PC-9 (cell line): Measurements from ENCODE around the gene CFAP20DC. TPM values are rescaled to one million over a fixed set of nuclear protein-coding genes. Genes with fewer than 3 reads are reported as not detected.

ENCODE experiments used
- BruUV-seq: library from RNA; stranded (reverse); fragments of 400-500 nt; replicated peaks from 2 replicates; lab custom pipeline; 2021; lab: Mats Ljungman, UMichigan
- CTCF ChIA-PET: fragments of 300-600 bp; sonication (Branson Sonifier 250); formaldehyde crosslinking; loops from one replicate; lab custom pipeline; 2022; ENCODE audit warnings: antibody characterized with exemption; lab: Charles Lee
- POLR2A ChIA-PET: fragments of 300-600 bp; sonication (Branson Sonifier 250); formaldehyde crosslinking; loops from one replicate; lab custom pipeline; 2022; ENCODE audit warnings: antibody characterized with exemption; ENCODE audit not compliant: unreplicated experiment; lab: Charles Lee
- DNase-seq, 2 experiments: peaks; one replicate each; pipeline versions ENCODE4 v3.0.0 to v3.0.0-alpha.2; 2015 to 2022; ENCODE audit warnings: mixed read lengths in 1 of 2
- H2AFZ ChIP-seq: fragments of 200-600 bp; sonication (generic); 2 replicates; pipeline ENCODE4 v1.8.1; 2017; ENCODE audit warnings: antibody characterized with exemption
- H3F3A ChIP-seq: fragments of 200-600 bp; sonication (generic); 2 replicates; pipeline ENCODE4 v1.8.1; 2017; ENCODE audit warnings: antibody characterized with exemption, mild to moderate bottlenecking, low read depth; ENCODE audit not compliant: insufficient read depth
- H3K27ac ChIP-seq: fragments of 200-600 bp; sonication (generic); 2 replicates; pipeline ENCODE4 v1.6.1; 2016; ENCODE audit warnings: mixed run types
- H3K27me3 ChIP-seq: fragments of 200-600 bp; sonication (generic); 2 replicates; pipeline ENCODE4 v1.6.1; 2016; ENCODE audit warnings: low read depth, mixed run types; ENCODE audit not compliant: insufficient read depth
- H3K36me3 ChIP-seq: fragments of 200-600 bp; sonication (generic); 2 replicates; pipeline ENCODE4 v1.6.1; 2016; ENCODE audit warnings: low read depth, mixed run types
- H3K4me1 ChIP-seq: fragments of 200-600 bp; sonication (generic); replicated peaks from 2 replicates; pipeline ENCODE4 v1.6.1; 2016; ENCODE audit warnings: mixed run types; ENCODE audit not compliant: insufficient read depth
- H3K4me2 ChIP-seq: fragments of 200-600 bp; sonication (generic); 2 replicates; pipeline ENCODE4 v1.6.1; 2017; ENCODE audit warnings: mixed run types
- H3K4me3 ChIP-seq: fragments of 200-600 bp; sonication (generic); 2 replicates; pipeline ENCODE4 v1.6.1; 2016; ENCODE audit warnings: mixed run types
- H3K79me2 ChIP-seq: fragments of 200-600 bp; sonication (generic); 2 replicates; pipeline ENCODE4 v1.6.1; 2017; ENCODE audit warnings: low read depth, mixed run types
- H3K9me2 ChIP-seq: fragments of 200-600 bp; sonication (generic); 2 replicates; pipeline ENCODE4 v1.8.1; 2017; ENCODE audit warnings: mild to moderate bottlenecking; ENCODE audit not compliant: insufficient read depth
- H3K9me3 ChIP-seq: fragments of 200-600 bp; sonication (generic); 2 replicates; pipeline ENCODE4 v1.8.1; 2016; ENCODE audit warnings: low read depth; ENCODE audit not compliant: insufficient read depth
- H4K20me1 ChIP-seq: fragments of 200-600 bp; sonication (generic); 2 replicates; pipeline ENCODE4 v1.8.1; 2017; ENCODE audit not compliant: insufficient read depth
- EZH2 ChIP-seq: fragments of 200-600 bp; sonication (generic); IDR thresholded peaks from 2 replicates; pipeline ENCODE4 v1.8.0; 2017; ENCODE audit warnings: antibody characterized with exemption, low read depth
- intact Hi-C: fragments of 100-400 bp; cut with micrococcal nuclease; formaldehyde crosslinking; loops from one replicate; pipeline ENCODE4 v1.10.0; 2022; ENCODE audit not compliant: unreplicated experiment
- total RNA-seq: library from RNA; stranded (reverse); gene quantifications from 2 replicates; pipeline ENCODE4 v1.2.3, GENCODE V29; 2021
- TF ChIP-seq, protein P1 (sequence below): fragments of 200-600 bp; sonication (generic); conservative IDR thresholded peaks from 2 replicates; pipeline ENCODE4 v1.6.1; 2017; ENCODE audit warnings: mixed run types, antibody characterized with exemption, mild to moderate bottlenecking, moderate library complexity

Gene CFAP20DC
- total RNA-seq, 1 experiment from 2014 or later, result 6.7 TPM

DNA sequence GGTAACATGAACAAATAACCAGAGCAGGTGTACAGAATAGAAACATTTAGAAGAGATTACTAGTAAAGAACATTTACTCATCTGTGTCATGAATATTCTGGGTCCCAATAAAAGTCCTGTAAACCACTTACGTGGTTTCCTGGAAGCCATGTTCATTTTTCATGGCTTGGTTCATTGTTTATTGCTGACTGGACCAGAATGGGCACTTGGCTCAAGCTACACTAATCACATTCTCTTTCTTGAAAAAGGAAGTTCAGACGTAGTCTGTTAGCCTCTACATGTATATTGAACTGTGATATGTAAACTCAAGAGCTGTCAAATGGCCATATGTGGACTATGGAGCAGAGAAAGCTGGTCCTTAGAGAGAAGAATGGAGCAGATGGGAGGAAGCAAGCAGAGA, 244.9 kb downstream of the CFAP20DC start:
- Histone ChIP-seq H3F3A (no peaks in the 10 kb centered on the region), H3K4me3 (no peak overlapping the region), H4K20me1 (no peaks in the 10 kb centered on the region), H3K79me2 (no peaks in the 10 kb centered on the region), H2AFZ (no peak overlapping the region), H3K36me3 (no peaks in the 10 kb centered on the region), H3K27me3 (no peaks in the 10 kb centered on the region), H3K4me1 (no peaks in the 10 kb centered on the region), H3K9me2 (no peaks in the 10 kb centered on the region), H3K9me3 (no peaks in the 10 kb centered on the region), H3K4me2 (no peak overlapping the region), H3K27ac (no peak overlapping the region)
- ChIA-PET CTCF (no interaction called here), POLR2A (no interaction called here)
- intact Hi-C loops, result no loop called here
- TF ChIP-seq, protein P1, sequence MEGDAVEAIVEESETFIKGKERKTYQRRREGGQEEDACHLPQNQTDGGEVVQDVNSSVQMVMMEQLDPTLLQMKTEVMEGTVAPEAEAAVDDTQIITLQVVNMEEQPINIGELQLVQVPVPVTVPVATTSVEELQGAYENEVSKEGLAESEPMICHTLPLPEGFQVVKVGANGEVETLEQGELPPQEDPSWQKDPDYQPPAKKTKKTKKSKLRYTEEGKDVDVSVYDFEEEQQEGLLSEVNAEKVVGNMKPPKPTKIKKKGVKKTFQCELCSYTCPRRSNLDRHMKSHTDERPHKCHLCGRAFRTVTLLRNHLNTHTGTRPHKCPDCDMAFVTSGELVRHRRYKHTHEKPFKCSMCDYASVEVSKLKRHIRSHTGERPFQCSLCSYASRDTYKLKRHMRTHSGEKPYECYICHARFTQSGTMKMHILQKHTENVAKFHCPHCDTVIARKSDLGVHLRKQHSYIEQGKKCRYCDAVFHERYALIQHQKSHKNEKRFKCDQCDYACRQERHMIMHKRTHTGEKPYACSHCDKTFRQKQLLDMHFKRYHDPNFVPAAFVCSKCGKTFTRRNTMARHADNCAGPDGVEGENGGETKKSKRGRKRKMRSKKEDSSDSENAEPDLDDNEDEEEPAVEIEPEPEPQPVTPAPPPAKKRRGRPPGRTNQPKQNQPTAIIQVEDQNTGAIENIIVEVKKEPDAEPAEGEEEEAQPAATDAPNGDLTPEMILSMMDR, result no peak
- no peak for TF ChIP-seq EZH2
- DNase-seq, result no peak
- BruUV-seq, result no TSS peak

DNA sequence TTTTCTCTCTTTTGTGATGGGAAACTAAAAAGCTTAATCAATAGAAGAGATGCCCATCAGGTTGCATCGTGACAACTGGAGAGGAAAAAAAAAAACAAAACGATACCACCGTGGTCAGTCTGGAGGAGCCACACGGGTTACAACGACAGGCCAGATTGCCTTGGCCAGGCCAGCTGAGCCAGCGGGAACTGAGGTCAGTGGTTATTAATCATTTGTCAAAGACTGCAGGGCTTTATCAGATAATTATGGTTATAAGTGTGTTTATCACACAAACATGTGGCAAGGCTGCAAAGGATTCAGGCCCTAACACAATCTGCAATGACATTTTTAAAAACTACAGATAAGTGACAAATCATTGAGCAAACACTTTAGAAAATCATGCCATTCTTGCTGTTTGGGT, 248.3 kb downstream of the CFAP20DC start:
- Histone ChIP-seq H3K9me3 (no peaks in the 10 kb centered on the region), H3K27ac (no peak overlapping the region), H4K20me1 (no peaks in the 10 kb centered on the region), H3K79me2 (no peaks in the 10 kb centered on the region), H2AFZ (no peak overlapping the region), H3F3A (no peaks in the 10 kb centered on the region), H3K4me1 (no peaks in the 10 kb centered on the region), H3K27me3 (no peaks in the 10 kb centered on the region), H3K9me2 (no peaks in the 10 kb centered on the region), H3K36me3 (no peaks in the 10 kb centered on the region), H3K4me3 (no peak overlapping the region), H3K4me2 (no peak overlapping the region)
- ChIA-PET CTCF (no interaction called here), POLR2A (no interaction called here)
- no peak for DNase-seq
- intact Hi-C loops, result no loop called here
- TF ChIP-seq, protein P1, result no peak
- no peak for TF ChIP-seq EZH2
- BruUV-seq, result no TSS peak

DNA sequence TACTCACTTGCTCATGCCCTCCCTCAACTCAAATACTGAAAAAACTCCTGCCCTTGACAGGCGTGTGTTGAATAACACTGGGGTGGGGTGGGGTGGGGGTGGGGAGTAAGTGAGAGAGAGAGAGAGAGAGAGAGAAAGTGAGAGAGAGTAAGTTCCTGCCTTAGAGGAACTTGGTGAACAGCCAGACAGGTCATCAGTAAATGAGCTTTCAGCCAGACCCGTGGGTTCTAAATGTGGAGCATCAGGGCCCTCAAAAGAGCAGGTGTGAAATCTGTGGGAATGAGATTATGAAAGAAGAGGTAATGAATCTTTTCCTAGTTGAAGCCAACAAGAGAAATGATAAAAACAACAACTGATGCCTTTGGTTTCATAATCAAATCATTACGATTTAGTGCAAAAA, 248.9 kb downstream of the CFAP20DC start:
- no peaks in the 10 kb centered on the region for H3K9me3 ChIP-seq
- no peaks in the 10 kb centered on the region for H4K20me1 ChIP-seq
- no peaks in the 10 kb centered on the region for H3F3A ChIP-seq
- no peak overlapping the region for H3K4me2 ChIP-seq
- intact Hi-C loops, result no loop called here
- no peaks in the 10 kb centered on the region for H3K27me3 ChIP-seq
- no peaks in the 10 kb centered on the region for H3K9me2 ChIP-seq
- TF ChIP-seq, protein P1, result no peak
- no peak for TF ChIP-seq EZH2
- H3K4me1 ChIP-seq, result no peaks in the 10 kb centered on the region
- DNase-seq, result no peak
- ChIA-PET CTCF (no interaction called here), POLR2A (no interaction called here)
- H3K36me3 ChIP-seq, result no peaks in the 10 kb centered on the region
- H3K4me3 ChIP-seq, result no peak overlapping the region
- H2AFZ ChIP-seq, result no peak overlapping the region
- no TSS peak for BruUV-seq
- H3K79me2 ChIP-seq, result no peaks in the 10 kb centered on the region
- no peak overlapping the region for H3K27ac ChIP-seq
